HG03457 (cell line): ENCODE measurements around the gene VSTM2L.
"Not testable (repeated sequence)": the region's sequence is repeated elsewhere in the genome, so short reads cannot be mapped to it uniquely, and the experiment has no call there.

Experiments
- ATAC-seq: cut with Tn5 transposase; IDR thresholded peaks from one replicate; pipeline ENCODE4 v1.9.1; 2021; ENCODE audit warnings: moderate number of reproducible peaks; ENCODE audit not compliant: unreplicated experiment

Gene VSTM2L

GRCh38 chr20:37958856-37959520 lies 56.1 kb downstream of the VSTM2L start:
- ATAC-seq, result no peak

GRCh38 chr20:37961066-37961465 lies 58.1 kb downstream of the VSTM2L start:
- no peak for ATAC-seq

- not testable (repeated sequence) for ATAC-seq
Measured at GRCh38 chr20:37963483-37963882, 60.6 kb downstream of the VSTM2L start.

- no peak for ATAC-seq
Measured at GRCh38 chr20:37968841-37969401, 66.0 kb downstream of the VSTM2L start.

- ATAC-seq, result no peak
Measured at GRCh38 chr20:37969949-37970855, 67.3 kb downstream of the VSTM2L start.

GRCh38 chr20:37970856-37971245 lies 67.9 kb downstream of the VSTM2L start:
- no peak for ATAC-seq

- ATAC-seq, result no peak
Measured at GRCh38 chr20:37971561-37972127, 68.7 kb downstream of the VSTM2L start.

GRCh38 chr20:37972256-37973058 lies 69.5 kb downstream of the VSTM2L start:
- no peak for ATAC-seq

GRCh38 chr20:37973059-37973910 lies 70.4 kb downstream of the VSTM2L start:
- ATAC-seq, result no peak

GRCh38 chr20:37976887-37977286 lies 74.0 kb downstream of the VSTM2L start:
- no peak for ATAC-seq

GRCh38 chr20:37977338-37977737 lies 74.4 kb downstream of the VSTM2L start:
- no peak for ATAC-seq

- no peak for ATAC-seq
Measured at GRCh38 chr20:37977786-37978185, 74.9 kb downstream of the VSTM2L start.

GRCh38 chr20:37979021-37979985 lies 76.4 kb downstream of the VSTM2L start:
- no peak for ATAC-seq

GRCh38 chr20:37980383-37980782 lies 77.5 kb downstream of the VSTM2L start:
- no peak for ATAC-seq

GRCh38 chr20:37980876-37981275 lies 77.9 kb downstream of the VSTM2L start:
- no peak for ATAC-seq

GRCh38 chr20:37981568-37981967 lies 78.6 kb downstream of the VSTM2L start:
- ATAC-seq, result no peak

GRCh38 chr20:37983286-37983685 lies 80.4 kb downstream of the VSTM2L start:
- no peak for ATAC-seq

- no peak for ATAC-seq
Measured at GRCh38 chr20:37984018-37984785, 81.3 kb downstream of the VSTM2L start.
